RWPE2 (cell line): ENCODE results near the gene PLXNB3.

Source experiments
- ATAC-seq: fragments of 200-7000 bp; cut with Tn5 transposase; 3 replicates; pipeline ENCODE4 v1.9.1; 2021; ENCODE audit warnings: low read depth
- DNase-seq: peaks from one replicate; pipeline ENCODE4 v3.0.0-alpha.2; 2020; ENCODE audit warnings: low spot score
- H3K27ac ChIP-seq: fragments of 450-650 bp; 2 replicates; pipeline ENCODE4 v1.5.1; 2017; ENCODE audit warnings: mild to moderate bottlenecking; ENCODE audit not compliant: poor library complexity, severe bottlenecking
- H3K27me3 ChIP-seq: fragments of 250-450 bp; sonication (Bioruptor Pico); 2 replicates; pipeline ENCODE4 v1.5.1; 2021; ENCODE audit warnings: mild to moderate bottlenecking, moderate library complexity; ENCODE audit not compliant: insufficient read depth, poor library complexity, severe bottlenecking
- H3K36me3 ChIP-seq: fragments of 250-450 bp; sonication (Bioruptor Pico); 2 replicates; pipeline ENCODE4 v1.5.1; 2020; ENCODE audit warnings: low read depth, mild to moderate bottlenecking, moderate library complexity
- H3K4me1 ChIP-seq: fragments of 250-450 bp; sonication (Bioruptor Pico); 2 replicates; pipeline ENCODE4 v1.5.1; 2021; ENCODE audit warnings: mild to moderate bottlenecking, moderate library complexity; ENCODE audit not compliant: insufficient read depth, poor library complexity, severe bottlenecking
- H3K4me3 ChIP-seq: fragments of 250-450 bp; sonication (Bioruptor Pico); 2 replicates; pipeline ENCODE4 v1.5.1; 2021; ENCODE audit warnings: mild to moderate bottlenecking, moderate library complexity; ENCODE audit not compliant: severe bottlenecking
- H3K9me3 ChIP-seq: fragments of 250-450 bp; sonication (Bioruptor Pico); 2 replicates; pipeline ENCODE4 v1.5.1; 2021; ENCODE audit warnings: mild to moderate bottlenecking, moderate library complexity; ENCODE audit not compliant: severe bottlenecking
- CTCF ChIP-seq: fragments of 450-650 bp; IDR thresholded peaks from one replicate; pipeline ENCODE4 v1.5.1; 2017; ENCODE audit warnings: mild to moderate bottlenecking, moderate library complexity; ENCODE audit not compliant: poor library complexity, severe bottlenecking

Gene PLXNB3

GRCh38 chrX:153733651-153734240, 30.3 kb upstream of the PLXNB3 start:
- no peaks in the 10 kb centered on the region for H3K4me1 ChIP-seq
- DNase-seq (no peak), ATAC-seq (no peak)
- no peak overlapping the region for H3K4me3 ChIP-seq
- H3K27me3 ChIP-seq, result no peaks in the 10 kb centered on the region
- H3K36me3 ChIP-seq, result no peaks in the 10 kb centered on the region
- TF ChIP-seq CTCF, result no peak
- H3K9me3 ChIP-seq, result no peaks in the 10 kb centered on the region
- H3K27ac ChIP-seq, result no peak overlapping the region

DNA sequence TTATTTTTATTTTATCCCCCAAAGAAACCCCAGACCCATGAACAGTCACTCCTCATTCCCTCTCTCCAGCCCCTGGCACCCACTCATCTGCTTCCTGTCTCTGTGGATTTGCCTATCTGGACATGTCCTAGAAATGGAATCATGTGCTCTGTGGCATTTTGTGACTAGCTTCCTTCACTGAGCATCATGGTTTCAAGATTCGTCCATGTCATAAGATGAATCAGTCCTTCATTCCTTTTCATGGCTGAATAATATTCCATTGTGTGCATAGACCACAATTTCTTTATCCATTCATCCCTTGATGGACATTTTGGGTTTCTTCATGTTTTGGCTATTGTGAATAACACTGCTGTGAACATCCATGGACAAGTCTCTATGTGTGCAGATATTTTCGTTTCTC, 29.2 kb upstream of the PLXNB3 start:
- H3K4me1 ChIP-seq, result no peaks in the 10 kb centered on the region
- no peak for TF ChIP-seq CTCF
- no peaks in the 10 kb centered on the region for H3K36me3 ChIP-seq
- no peak overlapping the region for H3K27ac ChIP-seq
- no peak overlapping the region for H3K4me3 ChIP-seq
- no peaks in the 10 kb centered on the region for H3K27me3 ChIP-seq
- DNase-seq, result no peak
- no peak for ATAC-seq
- H3K9me3 ChIP-seq, result no peaks in the 10 kb centered on the region

DNA sequence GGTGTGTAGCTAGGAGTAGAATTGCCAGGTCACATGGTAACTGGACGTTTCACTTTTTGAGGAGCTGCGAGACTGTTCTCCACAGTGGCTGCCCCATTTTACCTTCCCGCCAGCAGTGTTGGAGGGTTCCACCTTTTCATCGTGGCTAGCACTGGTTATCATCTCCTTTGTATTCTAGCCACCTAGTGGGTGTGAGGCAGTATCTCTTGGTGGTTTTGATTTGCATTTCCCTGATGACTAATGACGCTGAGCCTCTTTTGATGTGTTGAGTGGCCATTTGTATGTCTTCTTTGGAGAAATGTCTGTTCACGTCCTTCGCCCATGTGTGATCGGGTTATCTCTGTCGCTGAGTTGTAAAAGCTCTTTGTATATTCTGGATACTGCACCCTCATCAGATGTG, 28.8 kb upstream of the PLXNB3 start:
- no peaks in the 10 kb centered on the region for H3K4me1 ChIP-seq

DNA sequence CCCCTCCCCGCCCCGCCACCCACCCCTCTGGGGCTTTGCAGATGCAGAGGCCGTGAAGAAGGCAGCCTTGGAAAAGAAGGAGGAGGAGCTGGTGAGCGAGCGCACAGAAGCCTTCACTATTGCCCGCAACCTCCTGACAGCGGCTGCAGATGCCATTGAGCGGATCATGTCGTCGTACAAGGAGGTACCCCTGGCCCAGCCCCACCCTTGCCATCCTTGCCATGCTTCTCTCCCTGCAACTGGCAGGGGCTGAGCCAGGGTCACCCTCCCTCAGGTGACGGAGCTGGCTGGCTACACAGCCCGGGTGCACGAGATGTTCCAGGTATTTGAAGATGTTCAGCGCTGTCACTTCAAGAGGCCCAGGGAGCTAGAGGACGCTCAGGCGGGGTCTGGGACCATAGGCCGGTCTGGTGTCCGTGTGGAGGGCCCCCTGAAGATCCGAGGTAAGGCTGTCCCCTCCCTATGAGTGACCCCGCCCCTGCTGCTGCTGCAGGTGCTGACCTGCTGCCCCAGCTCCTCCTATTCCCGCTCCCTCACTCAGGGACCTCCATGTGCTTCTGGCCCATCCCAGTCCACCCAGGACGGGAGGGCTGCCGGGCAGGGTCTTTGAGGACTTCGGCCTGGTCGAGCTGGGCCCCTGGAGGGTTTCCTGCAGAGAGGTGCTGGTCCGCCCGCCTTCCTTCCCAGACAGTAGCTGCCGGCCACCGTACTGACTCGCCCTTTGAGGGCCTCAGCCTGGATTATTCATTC, 27.8 kb upstream of the PLXNB3 start:
- Histone ChIP-seq H3K4me3 (no peak overlapping the region), H3K9me3 (no peaks in the 10 kb centered on the region), H3K27me3 (no peaks in the 10 kb centered on the region), H3K27ac (no peak overlapping the region), H3K4me1 (no peaks in the 10 kb centered on the region), H3K36me3 (no peaks in the 10 kb centered on the region)
- TF ChIP-seq CTCF, result no peak
- ATAC-seq, result no peak
- no peak for DNase-seq

More for the DNA sequence above, 28.8 kb upstream of the PLXNB3 start:
- H3K27ac ChIP-seq, result no peak overlapping the region
- H3K27me3 ChIP-seq, result no peaks in the 10 kb centered on the region
- H3K9me3 ChIP-seq, result no peaks in the 10 kb centered on the region
- no peak for DNase-seq
- TF ChIP-seq CTCF, result no peak
- no peak overlapping the region for H3K4me3 ChIP-seq
- H3K36me3 ChIP-seq, result no peaks in the 10 kb centered on the region
- no peak for ATAC-seq

GRCh38 chrX:153736871-153737441, 27.1 kb upstream of the PLXNB3 start:
- H3K4me3 ChIP-seq, result no peak overlapping the region

More at GRCh38 chrX:153736871-153737441, 27.1 kb upstream of the PLXNB3 start:
- Histone ChIP-seq H3K9me3 (no peaks in the 10 kb centered on the region), H3K36me3 (no peaks in the 10 kb centered on the region), H3K27ac (no peak overlapping the region), H3K27me3 (no peaks in the 10 kb centered on the region), H3K4me1 (no peaks in the 10 kb centered on the region)
- no peak for DNase-seq
- TF ChIP-seq CTCF, result no peak
- ATAC-seq, result no peak
